Measurements from ENCODE around the gene CRIP1. TPM values are rescaled to one million over a fixed set of nuclear protein-coding genes. Genes with fewer than 3 reads are reported as not detected.

CRIP1 gene
- total and polyA plus RNA-seq, 7 donors, result 4.9 to 403 (median 24.3) TPM

- no peaks in the 10 kb centered on the region for H3K27me3 ChIP-seq
- DNase-seq, result no peak
- no peak for TF ChIP-seq POLR2AphosphoS5 (IDR thresholded peaks at IDR 0.05)
- no peak for TF ChIP-seq POLR2A (IDR thresholded peaks at IDR 0.05)
- H3K4me1 ChIP-seq, result peaks cover 0 to 8% (median 3%) of the 10 kb centered on the region in 4 donors
- H3K27ac ChIP-seq, result no peak overlapping the region
- intact Hi-C loops (cut with DNase I), result loop anchor here (5.0 kb wide), 1 partner anchor 63 kb away; no protein-coding TSS in a partner anchor
- WGBS, 2 donors, result 93 to 94% methylated on average over 33 of the region's 33 CpGs
- no peak overlapping the region for H3K4me3 ChIP-seq
- no peaks in the 10 kb centered on the region for H3K9me3 ChIP-seq
- H3K36me3 ChIP-seq, result peaks cover 0 to 25% (median 4%) of the 10 kb centered on the region in 4 donors
Measured at GRCh38 chr14:105439710-105440553, 46.8 kb upstream of the CRIP1 start.

DNA sequence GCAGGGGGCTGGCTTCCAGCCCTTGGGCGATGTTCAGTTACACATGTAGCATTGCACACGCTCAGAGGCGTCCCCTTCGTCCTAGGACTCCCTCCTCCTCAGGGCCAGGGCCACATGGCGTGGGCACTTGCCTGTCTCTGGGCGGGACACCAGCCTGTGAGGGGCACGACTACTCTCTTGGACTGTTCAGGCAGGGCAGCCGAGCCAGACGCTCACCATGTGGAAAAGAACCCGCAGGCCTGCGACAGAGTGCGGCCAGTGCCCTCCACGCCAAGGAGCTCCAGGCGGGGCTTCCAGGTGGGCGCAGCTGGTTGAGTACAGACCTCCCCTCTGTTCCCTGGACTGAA is 46.2 kb upstream of the CRIP1 start:
- H3K4me3 ChIP-seq, result no peak overlapping the region
- H3K27ac ChIP-seq, result no peak overlapping the region
- H3K9me3 ChIP-seq, result no peaks in the 10 kb centered on the region
- 96% methylated on average over 15 of the region's 15 CpGs for WGBS, 2 donors
- TF ChIP-seq POLR2A (IDR thresholded peaks at IDR 0.05) (no peak), EP300 (IDR thresholded peaks at IDR 0.05) (no peak), CTCF (IDR thresholded peaks at IDR 0.05) (no peak), POLR2AphosphoS5 (IDR thresholded peaks at IDR 0.05) (no peak)
- intact Hi-C loops (cut with DNase I), result no loop called here
- peaks cover 0 to 8% (median 3%) of the 10 kb centered on the region in 4 donors for H3K4me1 ChIP-seq
- no peaks in the 10 kb centered on the region for H3K27me3 ChIP-seq
- H3K36me3 ChIP-seq, result peaks cover 0 to 25% (median 4%) of the 10 kb centered on the region in 4 donors
- DNase-seq, result no peak

DNA sequence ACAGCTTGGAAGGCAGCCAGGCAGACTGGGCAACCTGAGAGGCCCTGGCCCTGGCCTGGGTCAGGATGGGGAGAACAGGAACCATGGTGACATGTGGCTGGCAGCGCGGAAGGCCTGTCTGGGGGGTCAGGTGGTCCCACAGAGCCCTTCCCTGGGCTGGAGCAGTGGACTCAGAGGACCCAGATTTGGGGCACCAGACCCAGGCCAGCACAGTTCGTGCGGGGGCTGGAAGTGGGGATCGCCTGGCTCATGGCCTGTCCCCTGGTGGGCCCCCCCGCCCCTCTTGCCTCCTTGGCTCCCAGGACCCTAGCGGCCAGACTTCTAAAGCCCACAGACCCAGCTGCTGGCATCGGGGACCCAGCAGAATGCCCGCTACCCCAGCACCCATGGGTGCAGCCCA is 45.7 kb upstream of the CRIP1 start:
- no peak for DNase-seq
- Histone ChIP-seq H3K27me3 (no peaks in the 10 kb centered on the region), H3K27ac (no peak overlapping the region), H3K4me3 (no peak overlapping the region), H3K4me1 (peaks cover 0 to 8% (median 3%) of the 10 kb centered on the region in 4 donors), H3K36me3 (peaks cover 0 to 25% (median 4%) of the 10 kb centered on the region in 4 donors), H3K9me3 (no peaks in the 10 kb centered on the region)
- intact Hi-C loops (cut with DNase I), result no loop called here
- no peak for TF ChIP-seq EP300 (IDR thresholded peaks at IDR 0.05)
- TF ChIP-seq POLR2AphosphoS5 (IDR thresholded peaks at IDR 0.05), result no peak
- no peak for TF ChIP-seq POLR2A (IDR thresholded peaks at IDR 0.05)
- no peak for TF ChIP-seq CTCF (IDR thresholded peaks at IDR 0.05)
- WGBS, 2 donors, result 92 to 98% methylated on average over 9 of the region's 9 CpGs

GRCh38 chr14:105442125-105442524 is 44.6 kb upstream of the CRIP1 start:
- Histone ChIP-seq H3K27me3 (no peaks in the 10 kb centered on the region), H3K9me3 (no peaks in the 10 kb centered on the region), H3K4me3 (no peak overlapping the region), H3K27ac (no peak overlapping the region), H3K36me3 (peaks cover 0 to 25% (median 4%) of the 10 kb centered on the region in 4 donors), H3K4me1 (peaks cover 0 to 8% (median 3%) of the 10 kb centered on the region in 4 donors)
- no peak for DNase-seq
- TF ChIP-seq EP300 (IDR thresholded peaks at IDR 0.05) (no peak), POLR2AphosphoS5 (IDR thresholded peaks at IDR 0.05) (no peak), POLR2A (IDR thresholded peaks at IDR 0.05) (no peak), CTCF (IDR thresholded peaks at IDR 0.05) (no peak)
- 81 to 82% methylated on average over 17 of the region's 17 CpGs for WGBS, 2 donors
- intact Hi-C loops (cut with DNase I), result no loop called here

DNA sequence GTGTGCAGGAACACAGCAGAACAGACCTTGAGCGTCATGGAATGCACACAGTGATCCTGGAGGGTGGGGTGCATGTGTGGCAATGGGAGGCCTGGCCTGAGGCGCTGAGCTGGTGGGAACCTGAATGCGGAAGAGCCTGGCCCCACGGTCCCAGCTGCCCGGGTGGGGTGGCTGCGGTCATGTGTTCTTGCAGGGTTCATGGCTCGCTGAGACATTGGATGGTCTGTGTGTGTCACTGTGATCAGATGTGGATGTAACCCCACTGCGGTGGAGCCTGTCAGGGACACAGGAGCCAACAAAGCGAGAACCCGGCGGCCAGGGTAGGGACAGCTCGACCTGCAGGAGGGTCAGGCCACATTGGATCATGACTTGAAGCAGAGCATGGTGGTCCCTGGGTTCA is 43.9 kb upstream of the CRIP1 start:
- no peaks in the 10 kb centered on the region for H3K9me3 ChIP-seq
- H3K27me3 ChIP-seq, result no peaks in the 10 kb centered on the region
- H3K36me3 ChIP-seq, result peaks cover 0 to 25% (median 4%) of the 10 kb centered on the region in 4 donors
- no peak for TF ChIP-seq CTCF (IDR thresholded peaks at IDR 0.05)
- TF ChIP-seq EP300 (IDR thresholded peaks at IDR 0.05), result no peak
- no peak for TF ChIP-seq POLR2A (IDR thresholded peaks at IDR 0.05)
- TF ChIP-seq POLR2AphosphoS5 (IDR thresholded peaks at IDR 0.05), result no peak
- peaks cover 0 to 8% (median under 1%) of the 10 kb centered on the region in 4 donors for H3K4me1 ChIP-seq
- intact Hi-C loops (cut with DNase I), result no loop called here
- no peak overlapping the region for H3K4me3 ChIP-seq
- no peak for DNase-seq
- H3K27ac ChIP-seq, result no peak overlapping the region
- WGBS, 2 donors, result 88 to 89% methylated on average over 12 of the region's 12 CpGs

Measured in sigmoid colon (tissue), 7 donors.